Measurements from ENCODE around the gene PFN2.

PFN2 gene

GRCh38 chr3:149934524-149934923, 36.2 kb downstream of the PFN2 start:
- TF ChIP-seq CTCF (IDR thresholded peaks at IDR 0.05; ENCODE audit: borderline replicate concordance, extremely low read depth, low read length, poor library complexity, severe bottlenecking) (no peak), EZH2 (IDR thresholded peaks at IDR 0.05; ENCODE audit: borderline replicate concordance, low read depth, low read length, severe bottlenecking) (no peak)
- Histone ChIP-seq H2AFZ (ENCODE audit: low read depth, low read length) (no peak overlapping the region), H3K27ac (ENCODE audit: low read length) (no peak overlapping the region), H3K27me3 (ENCODE audit: insufficient read depth, low read length, poor library complexity) (no peaks in the 10 kb centered on the region), H3K4me1 (ENCODE audit: insufficient read depth, low read length) (no peaks in the 10 kb centered on the region), H3K9ac (ENCODE audit: low read depth, low read length) (no peak overlapping the region), H3K79me2 (ENCODE audit: insufficient read depth, low read length) (peaks cover 7% of the 10 kb centered on the region; the same call in 1 of the 2 replicates), H3K4me3 (ENCODE audit: low read depth in 1 of 2, low read length in 2 of 2) (no peak overlapping the region), H3K36me3 (ENCODE audit: insufficient read depth, low read length) (peaks cover 18% of the 10 kb centered on the region; the same call in 1 of the 2 replicates), H4K20me1 (ENCODE audit: insufficient read depth, low read length) (peaks cover 6% of the 10 kb centered on the region), H3K4me2 (ENCODE audit: insufficient read depth, low read length) (no peak overlapping the region), H3K9me3 (ENCODE audit: insufficient read depth, low read length, severe bottlenecking) (peaks cover 2% of the 10 kb centered on the region)
- no peak for DNase-seq
- no peak for ATAC-seq (ENCODE audit: insufficient read depth, low read depth)

GRCh38 chr3:149933858-149934257, 36.8 kb downstream of the PFN2 start:
- TF ChIP-seq EZH2 (IDR thresholded peaks at IDR 0.05; ENCODE audit: borderline replicate concordance, low read depth, low read length, severe bottlenecking) (no peak), CTCF (IDR thresholded peaks at IDR 0.05; ENCODE audit: borderline replicate concordance, extremely low read depth, low read length, poor library complexity, severe bottlenecking) (no peak)
- Histone ChIP-seq H3K36me3 (ENCODE audit: insufficient read depth, low read length) (peaks cover 18% of the 10 kb centered on the region; the same call in 1 of the 2 replicates), H3K9ac (ENCODE audit: low read depth, low read length) (no peak overlapping the region), H3K4me1 (ENCODE audit: insufficient read depth, low read length) (no peaks in the 10 kb centered on the region), H3K4me2 (ENCODE audit: insufficient read depth, low read length) (no peak overlapping the region), H3K27me3 (ENCODE audit: insufficient read depth, low read length, poor library complexity) (no peaks in the 10 kb centered on the region), H3K4me3 (ENCODE audit: low read depth in 1 of 2, low read length in 2 of 2) (no peak overlapping the region), H3K79me2 (ENCODE audit: insufficient read depth, low read length) (peaks cover 7% of the 10 kb centered on the region; the same call in 1 of the 2 replicates), H3K27ac (ENCODE audit: low read length) (no peak overlapping the region), H4K20me1 (ENCODE audit: insufficient read depth, low read length) (peaks cover 6% of the 10 kb centered on the region), H3K9me3 (ENCODE audit: insufficient read depth, low read length, severe bottlenecking) (peaks cover 2% of the 10 kb centered on the region), H2AFZ (ENCODE audit: low read depth, low read length) (no peak overlapping the region)
- DNase-seq (no peak), ATAC-seq (ENCODE audit: insufficient read depth, low read depth) (no peak)

- no peak for ATAC-seq (ENCODE audit: insufficient read depth, low read depth)
- Histone ChIP-seq H3K4me2 (ENCODE audit: insufficient read depth, low read length) (no peak overlapping the region), H3K4me3 (ENCODE audit: low read depth in 1 of 2, low read length in 2 of 2) (no peak overlapping the region), H3K79me2 (ENCODE audit: insufficient read depth, low read length) (peaks cover 7% of the 10 kb centered on the region; the same call in 1 of the 2 replicates), H4K20me1 (ENCODE audit: insufficient read depth, low read length) (peaks cover 6% of the 10 kb centered on the region), H3K36me3 (ENCODE audit: insufficient read depth, low read length) (peaks cover 18% of the 10 kb centered on the region; the same call in 1 of the 2 replicates), H3K27ac (ENCODE audit: low read length) (no peak overlapping the region), H3K4me1 (ENCODE audit: insufficient read depth, low read length) (no peaks in the 10 kb centered on the region), H3K9ac (ENCODE audit: low read depth, low read length) (no peak overlapping the region), H3K27me3 (ENCODE audit: insufficient read depth, low read length, poor library complexity) (no peaks in the 10 kb centered on the region), H2AFZ (ENCODE audit: low read depth, low read length) (no peak overlapping the region), H3K9me3 (ENCODE audit: insufficient read depth, low read length, severe bottlenecking) (peaks cover 2% of the 10 kb centered on the region)
- no peak for TF ChIP-seq CTCF (IDR thresholded peaks at IDR 0.05; ENCODE audit: borderline replicate concordance, extremely low read depth, low read length, poor library complexity, severe bottlenecking)
- no peak for TF ChIP-seq EZH2 (IDR thresholded peaks at IDR 0.05; ENCODE audit: borderline replicate concordance, low read depth, low read length, severe bottlenecking)
- no peak for DNase-seq
Measured at GRCh38 chr3:149933008-149933407, 37.7 kb downstream of the PFN2 start.

- no peak for ATAC-seq (ENCODE audit: insufficient read depth, low read depth)
- Histone ChIP-seq H3K9ac (ENCODE audit: low read depth, low read length) (no peak overlapping the region), H3K79me2 (ENCODE audit: insufficient read depth, low read length) (no peaks in the 10 kb centered on the region), H4K20me1 (ENCODE audit: insufficient read depth, low read length) (no peaks in the 10 kb centered on the region), H3K4me3 (ENCODE audit: low read depth in 1 of 2, low read length in 2 of 2) (no peak overlapping the region), H3K4me2 (ENCODE audit: insufficient read depth, low read length) (no peak overlapping the region), H3K9me3 (ENCODE audit: insufficient read depth, low read length, severe bottlenecking) (no peaks in the 10 kb centered on the region), H3K27ac (ENCODE audit: low read length) (no peak overlapping the region), H3K27me3 (ENCODE audit: insufficient read depth, low read length, poor library complexity) (no peaks in the 10 kb centered on the region), H2AFZ (ENCODE audit: low read depth, low read length) (no peak overlapping the region), H3K36me3 (ENCODE audit: insufficient read depth, low read length) (peaks cover 13% of the 10 kb centered on the region; the same call in 1 of the 2 replicates), H3K4me1 (ENCODE audit: insufficient read depth, low read length) (no peaks in the 10 kb centered on the region)
- no peak for DNase-seq
- no peak for TF ChIP-seq EZH2 (IDR thresholded peaks at IDR 0.05; ENCODE audit: borderline replicate concordance, low read depth, low read length, severe bottlenecking)
- TF ChIP-seq CTCF (IDR thresholded peaks at IDR 0.05; ENCODE audit: borderline replicate concordance, extremely low read depth, low read length, poor library complexity, severe bottlenecking), result no peak
Measured at GRCh38 chr3:149920119-149920518, 50.6 kb downstream of the PFN2 start.
